SK-N-SH treated with all-trans-retinoic acid at 6 μM for 48 hours (cell line): ENCODE measurements around the gene HEPHL1.

Source experiments
- ATAC-seq: fragments of 200-7000 bp; cut with Tn5 transposase; 3 replicates; pipeline ENCODE4 v1.9.1; 2020; ENCODE audit warnings: mild to moderate bottlenecking, moderate library complexity
- ARNTL ChIP-seq: fragments of 450-650 bp; formaldehyde crosslinking; IDR thresholded peaks from 2 replicates; pipeline ENCODE4 v1.5.0; 2020; ENCODE audit warnings: low read depth, mild to moderate bottlenecking, moderate library complexity, borderline replicate concordance
- BACH2 ChIP-seq: fragments of 250-450 bp; sonication (Bioruptor Pico); IDR thresholded peaks from 2 replicates; pipeline ENCODE4 v1.9.0; 2021; ENCODE audit warnings: mild to moderate bottlenecking, borderline replicate concordance
- CSDC2 ChIP-seq: fragments of 250-450 bp; sonication (Bioruptor Pico); IDR thresholded peaks from 2 replicates; pipeline ENCODE4 v1.5.0; 2020; ENCODE audit warnings: mild to moderate bottlenecking, moderate library complexity
- ESRRG ChIP-seq: fragments of 250-450 bp; sonication (Bioruptor Pico); IDR thresholded peaks from 2 replicates; pipeline ENCODE4 v1.6.1; 2021; ENCODE audit warnings: mild to moderate bottlenecking
- ISL1 ChIP-seq: fragments of 250-450 bp; sonication (Bioruptor Pico); IDR thresholded peaks from 2 replicates; pipeline ENCODE4 v2.1.2; 2022; ENCODE audit warnings: mild to moderate bottlenecking, moderate library complexity
- OSR1 ChIP-seq: fragments of 250-450 bp; sonication (Bioruptor Pico); IDR thresholded peaks from 2 replicates; pipeline ENCODE4 v1.8.0; 2022; ENCODE audit warnings: moderate library complexity, mild to moderate bottlenecking, inconsistent platforms
- PATZ1 ChIP-seq: fragments of 250-450 bp; sonication (Bioruptor Pico); IDR thresholded peaks from 2 replicates; pipeline ENCODE4 v1.8.0; 2020; ENCODE audit warnings: mild to moderate bottlenecking, moderate library complexity, borderline replicate concordance
- RARB ChIP-seq: fragments of 250-450 bp; sonication (Bioruptor Pico); IDR thresholded peaks from 2 replicates; pipeline ENCODE4 v1.8.0; 2021; ENCODE audit warnings: mild to moderate bottlenecking, moderate library complexity
- SNAI2 ChIP-seq: fragments of 250-450 bp; sonication (Bioruptor Pico); IDR thresholded peaks from 2 replicates; pipeline ENCODE4 v1.5.0; 2020; ENCODE audit warnings: mild to moderate bottlenecking, moderate library complexity
- TCF4 ChIP-seq: fragments of 250-450 bp; sonication (Bioruptor Pico); IDR thresholded peaks from 2 replicates; pipeline ENCODE4 v1.8.0; 2021; ENCODE audit warnings: mild to moderate bottlenecking, moderate library complexity, borderline replicate concordance
- ZC3H10 ChIP-seq: fragments of 250-450 bp; sonication (Bioruptor Pico); IDR thresholded peaks from 2 replicates; pipeline ENCODE4 v1.5.1; 2021; ENCODE audit warnings: mild to moderate bottlenecking, moderate library complexity
- ZFP3 ChIP-seq: fragments of 250-450 bp; sonication (Bioruptor Pico); IDR thresholded peaks from 2 replicates; pipeline ENCODE4 v1.5.0; 2020; ENCODE audit warnings: mild to moderate bottlenecking, moderate library complexity
- ZFP30 ChIP-seq: fragments of 450-650 bp; formaldehyde crosslinking; IDR thresholded peaks from 2 replicates; pipeline ENCODE4 v1.5.0; 2022; ENCODE audit warnings: mild to moderate bottlenecking, moderate library complexity
- ZNF565 ChIP-seq: fragments of 450-650 bp; formaldehyde crosslinking; conservative IDR thresholded peaks from 2 replicates; pipeline ENCODE4 v1.5.0; 2020; ENCODE audit warnings: low read depth, mild to moderate bottlenecking, moderate library complexity
- ZNF70 ChIP-seq: fragments of 450-650 bp; formaldehyde crosslinking; IDR thresholded peaks from 2 replicates; pipeline ENCODE4 v1.5.0; 2020; ENCODE audit warnings: mild to moderate bottlenecking, moderate library complexity
- TF ChIP-seq, protein P1 (sequence below): fragments of 250-450 bp; sonication (Bioruptor Pico); IDR thresholded peaks from 2 replicates; pipeline ENCODE4 v1.5.0; 2020; ENCODE audit warnings: mild to moderate bottlenecking, moderate library complexity
- TF ChIP-seq, protein P2 (sequence below): fragments of 250-450 bp; sonication (Bioruptor Pico); IDR thresholded peaks from 2 replicates; pipeline ENCODE4 v1.5.1; 2021; ENCODE audit warnings: mild to moderate bottlenecking, moderate library complexity
- TF ChIP-seq, protein P3 (sequence below): fragments of 250-450 bp; sonication (Bioruptor Pico); IDR thresholded peaks from 2 replicates; pipeline ENCODE4 v1.5.1; 2020; ENCODE audit warnings: low read depth, mild to moderate bottlenecking, moderate library complexity

Gene HEPHL1

DNA sequence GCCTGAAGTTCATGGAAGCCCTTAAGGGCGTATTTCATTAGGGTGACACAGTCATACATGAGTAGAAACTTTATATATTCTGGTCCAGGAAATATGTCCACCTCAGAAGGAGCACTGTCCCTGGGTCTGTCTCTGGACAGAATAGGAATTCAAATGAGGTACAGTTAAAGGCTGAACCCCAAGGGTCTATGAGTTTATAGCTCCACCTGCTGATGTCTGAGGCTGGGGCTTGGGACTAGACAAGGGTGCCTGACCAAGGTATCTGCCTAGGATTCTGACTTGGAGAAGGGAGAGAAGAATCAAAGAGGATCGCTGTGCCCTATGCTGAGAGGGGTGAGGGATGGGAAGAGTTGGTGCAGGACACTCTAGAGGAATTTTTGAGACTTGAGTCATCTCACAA is 14.9 kb downstream of the HEPHL1 start:
- TF ChIP-seq ISL1 (CRISPR knock-in tag): no peak
- no peak for TF ChIP-seq SNAI2 (CRISPR knock-in tag)
- TF ChIP-seq CSDC2 (CRISPR knock-in tag): no peak
- no peak for TF ChIP-seq PATZ1 (CRISPR knock-in tag)
- TF ChIP-seq, all 23 proteins: peak for 0
- ATAC-seq: no peak

GRCh38 chr11:94043241-94043640 is 22.1 kb downstream of the HEPHL1 start:
- ATAC-seq: no peak
- no peak for TF ChIP-seq ZNF565 (CRISPR knock-in tag)
- no peak for TF ChIP-seq ZNF70
- no peak for TF ChIP-seq ARNTL (CRISPR knock-in tag)
- TF ChIP-seq, protein P1, sequence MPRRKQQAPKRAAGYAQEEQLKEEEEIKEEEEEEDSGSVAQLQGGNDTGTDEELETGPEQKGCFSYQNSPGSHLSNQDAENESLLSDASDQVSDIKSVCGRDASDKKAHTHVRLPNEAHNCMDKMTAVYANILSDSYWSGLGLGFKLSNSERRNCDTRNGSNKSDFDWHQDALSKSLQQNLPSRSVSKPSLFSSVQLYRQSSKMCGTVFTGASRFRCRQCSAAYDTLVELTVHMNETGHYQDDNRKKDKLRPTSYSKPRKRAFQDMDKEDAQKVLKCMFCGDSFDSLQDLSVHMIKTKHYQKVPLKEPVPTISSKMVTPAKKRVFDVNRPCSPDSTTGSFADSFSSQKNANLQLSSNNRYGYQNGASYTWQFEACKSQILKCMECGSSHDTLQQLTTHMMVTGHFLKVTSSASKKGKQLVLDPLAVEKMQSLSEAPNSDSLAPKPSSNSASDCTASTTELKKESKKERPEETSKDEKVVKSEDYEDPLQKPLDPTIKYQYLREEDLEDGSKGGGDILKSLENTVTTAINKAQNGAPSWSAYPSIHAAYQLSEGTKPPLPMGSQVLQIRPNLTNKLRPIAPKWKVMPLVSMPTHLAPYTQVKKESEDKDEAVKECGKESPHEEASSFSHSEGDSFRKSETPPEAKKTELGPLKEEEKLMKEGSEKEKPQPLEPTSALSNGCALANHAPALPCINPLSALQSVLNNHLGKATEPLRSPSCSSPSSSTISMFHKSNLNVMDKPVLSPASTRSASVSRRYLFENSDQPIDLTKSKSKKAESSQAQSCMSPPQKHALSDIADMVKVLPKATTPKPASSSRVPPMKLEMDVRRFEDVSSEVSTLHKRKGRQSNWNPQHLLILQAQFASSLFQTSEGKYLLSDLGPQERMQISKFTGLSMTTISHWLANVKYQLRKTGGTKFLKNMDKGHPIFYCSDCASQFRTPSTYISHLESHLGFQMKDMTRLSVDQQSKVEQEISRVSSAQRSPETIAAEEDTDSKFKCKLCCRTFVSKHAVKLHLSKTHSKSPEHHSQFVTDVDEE (CRISPR knock-in tag): no peak
- no peak for TF ChIP-seq ZFP3

DNA sequence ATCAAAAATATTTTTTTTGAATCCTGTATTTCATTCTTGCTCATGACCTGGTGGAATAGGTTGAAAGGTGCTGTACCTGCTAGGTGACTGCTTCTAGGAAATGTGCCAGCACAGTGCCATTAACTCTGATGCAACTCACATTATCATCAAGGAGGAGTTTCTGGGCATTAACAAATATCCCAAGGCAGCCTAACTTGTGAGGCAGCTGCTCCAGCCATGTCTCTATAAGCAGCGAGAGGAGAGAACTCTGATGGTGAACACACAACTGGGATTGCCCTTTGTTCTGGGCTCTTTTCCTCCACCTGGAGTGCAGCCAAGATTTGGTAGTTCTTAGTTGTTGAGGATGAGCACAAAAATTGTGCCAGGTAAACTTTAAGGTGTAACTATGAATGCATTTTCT is 25.6 kb downstream of the HEPHL1 start:
- TF ChIP-seq ESRRG (CRISPR knock-in tag) (no peak), ISL1 (CRISPR knock-in tag) (no peak), ZFP30 (CRISPR knock-in tag) (no peak), TCF4 (CRISPR knock-in tag) (no peak), SNAI2 (CRISPR knock-in tag) (no peak)
- TF ChIP-seq, protein P2, sequence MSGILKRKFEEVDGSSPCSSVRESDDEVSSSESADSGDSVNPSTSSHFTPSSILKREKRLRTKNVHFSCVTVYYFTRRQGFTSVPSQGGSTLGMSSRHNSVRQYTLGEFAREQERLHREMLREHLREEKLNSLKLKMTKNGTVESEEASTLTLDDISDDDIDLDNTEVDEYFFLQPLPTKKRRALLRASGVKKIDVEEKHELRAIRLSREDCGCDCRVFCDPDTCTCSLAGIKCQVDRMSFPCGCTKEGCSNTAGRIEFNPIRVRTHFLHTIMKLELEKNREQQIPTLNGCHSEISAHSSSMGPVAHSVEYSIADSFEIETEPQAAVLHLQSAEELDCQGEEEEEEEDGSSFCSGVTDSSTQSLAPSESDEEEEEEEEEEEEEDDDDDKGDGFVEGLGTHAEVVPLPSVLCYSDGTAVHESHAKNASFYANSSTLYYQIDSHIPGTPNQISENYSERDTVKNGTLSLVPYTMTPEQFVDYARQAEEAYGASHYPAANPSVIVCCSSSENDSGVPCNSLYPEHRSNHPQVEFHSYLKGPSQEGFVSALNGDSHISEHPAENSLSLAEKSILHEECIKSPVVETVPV (CRISPR knock-in tag): no peak

GRCh38 chr11:94048032-94048709 is 27.0 kb downstream of the HEPHL1 start:
- no peak for ATAC-seq
- TF ChIP-seq, protein P3, sequence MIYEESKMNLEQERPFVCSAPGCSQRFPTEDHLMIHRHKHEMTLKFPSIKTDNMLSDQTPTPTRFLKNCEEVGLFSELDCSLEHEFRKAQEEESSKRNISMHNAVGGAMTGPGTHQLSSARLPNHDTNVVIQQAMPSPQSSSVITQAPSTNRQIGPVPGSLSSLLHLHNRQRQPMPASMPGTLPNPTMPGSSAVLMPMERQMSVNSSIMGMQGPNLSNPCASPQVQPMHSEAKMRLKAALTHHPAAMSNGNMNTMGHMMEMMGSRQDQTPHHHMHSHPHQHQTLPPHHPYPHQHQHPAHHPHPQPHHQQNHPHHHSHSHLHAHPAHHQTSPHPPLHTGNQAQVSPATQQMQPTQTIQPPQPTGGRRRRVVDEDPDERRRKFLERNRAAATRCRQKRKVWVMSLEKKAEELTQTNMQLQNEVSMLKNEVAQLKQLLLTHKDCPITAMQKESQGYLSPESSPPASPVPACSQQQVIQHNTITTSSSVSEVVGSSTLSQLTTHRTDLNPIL (CRISPR knock-in tag): no peak
- TF ChIP-seq PATZ1 (CRISPR knock-in tag) (no peak), ZFP30 (CRISPR knock-in tag) (no peak), BACH2 (CRISPR knock-in tag) (no peak), CSDC2 (CRISPR knock-in tag) (no peak), OSR1 (no peak), RARB (CRISPR knock-in tag) (no peak), ZNF565 (CRISPR knock-in tag) (no peak), ESRRG (CRISPR knock-in tag) (no peak), ZC3H10 (no peak), ARNTL (CRISPR knock-in tag) (no peak)
- TF ChIP-seq, protein P1 (CRISPR knock-in tag): no peak
- TF ChIP-seq, all 23 proteins: peak for 0

More for the DNA sequence above, 25.6 kb downstream of the HEPHL1 start:
- ATAC-seq: no peak
